ENCODE results near the gene SPON1. TPM values are rescaled to one million over a fixed set of nuclear protein-coding genes. Genes with fewer than 3 reads are reported as not detected.

The SPON1 gene
- total RNA-seq, 1 donor from 2014 or later: 0.76 TPM

DNA sequence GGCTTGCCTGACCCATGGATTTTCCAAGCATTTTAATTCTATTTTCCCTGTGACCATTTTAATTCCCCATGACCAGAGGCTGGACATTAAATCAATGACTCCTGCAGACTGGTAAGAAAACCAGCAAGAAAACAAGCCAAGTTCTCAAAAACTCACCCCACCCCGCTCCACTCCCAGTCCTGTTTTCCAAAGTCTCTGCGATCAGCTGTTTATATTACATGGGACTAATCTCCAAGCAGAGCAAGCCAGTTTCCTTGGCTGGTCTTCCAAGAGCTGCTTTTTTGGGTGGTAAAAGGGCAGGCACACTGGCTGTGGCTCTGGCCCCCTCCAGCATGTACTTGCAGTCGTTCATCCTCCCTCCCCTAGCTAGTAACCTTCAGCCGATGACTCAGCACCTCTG, 298.5 kb downstream of the SPON1 start:
- intact Hi-C loops (cut with micrococcal nuclease): no loop called here

DNA sequence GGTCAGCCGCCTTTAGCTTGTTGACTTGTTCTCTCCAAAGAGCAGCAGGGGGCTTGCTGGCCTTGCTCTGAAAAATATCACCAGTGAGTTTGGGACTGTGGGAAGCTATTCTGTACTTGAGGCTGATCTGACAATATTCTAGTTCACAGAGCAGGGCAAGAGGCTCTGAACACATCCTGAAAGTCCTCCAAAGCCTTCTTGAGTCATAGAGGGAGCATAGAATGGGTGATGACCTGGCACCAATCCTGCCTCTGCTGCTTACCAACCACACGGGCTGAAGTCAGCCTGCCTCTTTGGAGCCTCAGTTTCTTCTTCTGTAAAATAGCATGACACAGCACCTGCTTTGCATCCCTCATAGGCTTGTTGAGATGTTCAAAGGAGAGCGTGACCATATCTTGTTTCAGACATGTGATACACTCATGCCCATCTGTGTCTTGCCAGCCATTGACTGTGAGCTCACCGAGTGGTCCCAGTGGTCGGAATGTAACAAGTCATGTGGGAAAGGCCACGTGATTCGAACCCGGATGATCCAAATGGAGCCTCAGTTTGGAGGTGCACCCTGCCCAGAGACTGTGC, 299.8 kb downstream of the SPON1 start:
- intact Hi-C loops (cut with micrococcal nuclease): no loop called here

DNA sequence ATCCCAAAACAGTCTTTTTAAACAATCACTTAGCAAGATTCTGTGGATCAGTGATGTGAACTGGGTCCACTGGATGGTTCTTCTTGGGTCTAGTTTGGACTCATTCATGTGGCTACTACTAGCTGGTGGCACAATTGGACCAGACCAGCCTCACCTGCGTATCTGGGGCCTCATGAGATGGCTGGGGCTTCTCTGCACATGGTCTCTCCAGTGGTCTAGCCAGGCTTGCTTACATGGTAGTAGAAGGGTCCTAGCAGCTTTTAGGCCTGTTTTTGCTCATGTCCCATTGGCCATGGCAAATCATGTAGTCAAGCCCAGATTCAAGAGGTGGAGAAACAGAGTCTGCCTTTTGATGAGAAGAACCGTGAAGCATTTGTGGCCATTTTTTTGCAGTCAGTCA, 302.4 kb downstream of the SPON1 start:
- intact Hi-C loops (cut with micrococcal nuclease): no loop called here

DNA sequence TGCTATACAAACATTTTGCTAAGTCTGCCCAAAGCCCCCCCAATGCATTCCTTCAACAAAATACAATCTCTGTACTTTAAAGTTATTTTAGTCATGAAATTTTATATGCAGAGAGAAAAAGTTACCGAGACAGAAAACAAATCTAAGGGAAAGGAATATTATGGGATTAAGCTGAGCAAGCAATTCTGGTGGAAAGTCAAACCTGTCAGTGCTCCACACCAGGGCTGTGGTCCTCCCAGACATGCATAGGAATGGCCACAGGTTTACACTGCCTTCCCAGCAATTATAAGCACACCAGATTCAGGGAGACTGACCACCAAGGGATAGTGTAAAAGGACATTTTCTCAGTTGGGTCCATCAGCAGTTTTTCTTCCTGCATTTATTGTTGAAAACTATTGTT, 304.1 kb downstream of the SPON1 start:
- intact Hi-C loops (cut with micrococcal nuclease): no loop called here

DNA sequence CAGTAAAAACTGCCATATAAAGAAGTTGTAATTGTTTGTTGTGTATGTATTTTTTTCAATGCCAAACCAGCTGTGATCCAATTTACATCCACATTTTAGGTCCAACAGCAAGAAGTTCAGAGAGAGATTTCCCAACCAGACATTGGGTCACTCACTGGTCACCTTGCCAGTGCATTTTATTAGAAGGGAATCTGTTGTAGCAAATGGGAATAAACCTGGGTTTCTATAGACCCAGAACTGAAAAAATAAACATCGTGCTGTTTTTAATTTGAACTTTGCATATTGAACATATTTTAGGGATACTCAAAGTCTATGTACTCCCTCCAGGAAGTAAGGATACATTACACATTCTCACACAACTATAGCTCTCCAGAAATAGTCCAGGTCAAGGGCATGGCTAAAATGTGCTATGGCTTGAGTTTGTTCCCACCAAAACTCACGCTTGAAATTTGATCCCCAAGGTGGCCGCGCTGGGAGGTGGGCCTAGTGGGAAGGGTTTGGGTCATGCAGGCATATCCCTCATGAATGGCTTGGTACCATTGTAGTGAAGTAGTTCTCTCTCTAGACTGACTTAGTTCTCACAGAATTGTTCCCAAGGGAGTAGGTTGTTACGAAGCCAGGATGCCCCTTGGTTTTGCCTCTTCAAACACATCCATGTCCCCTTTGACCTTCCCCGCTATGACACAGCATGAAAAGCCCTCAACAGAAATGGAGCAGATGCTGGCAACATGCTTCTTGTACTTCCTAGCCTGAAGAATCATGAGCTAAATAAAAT, 305.5 kb downstream of the SPON1 start:
- intact Hi-C loops (cut with micrococcal nuclease): no loop called here

GRCh38 chr11:14269692-14270573, 307.4 kb downstream of the SPON1 start:
- intact Hi-C loops (cut with micrococcal nuclease): loop anchor here (5.0 to 10.0 kb wide), 2 partner anchors 87 to 805 kb away; partner anchors contain the start of genes BTBD10 and RRAS2

GRCh38 chr11:14270690-14271542, 308.4 kb downstream of the SPON1 start:
- intact Hi-C loops (cut with micrococcal nuclease): loop anchor here (1.0 to 10.0 kb wide), 4 partner anchors 49 to 806 kb away; partner anchors contain the start of genes BTBD10 and RRAS2

- intact Hi-C loops (cut with micrococcal nuclease): loop anchor here (5.0 to 10.0 kb wide), 2 partner anchors 83 to 809 kb away; partner anchors contain the start of genes BTBD10 and RRAS2
Observed at GRCh38 chr11:14273895-14274294, 311.4 kb downstream of the SPON1 start.

DNA sequence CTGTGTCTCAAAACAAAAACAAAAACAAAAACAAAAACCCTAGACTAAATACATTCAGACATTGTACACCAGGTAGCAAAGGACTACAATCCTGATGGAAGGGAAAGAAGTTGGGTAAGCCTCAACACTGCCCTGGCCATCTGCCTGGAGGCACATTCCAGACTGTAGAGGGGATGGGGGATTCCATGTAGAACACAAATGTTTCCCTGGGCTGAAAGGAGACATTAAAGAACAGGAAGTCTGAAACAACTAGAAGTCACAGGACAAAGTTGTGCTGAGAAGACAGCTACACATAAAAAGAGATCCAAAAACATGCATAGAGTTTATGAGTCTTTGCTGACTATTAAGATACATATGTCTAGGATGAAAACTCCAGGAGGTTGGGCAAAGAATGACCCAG, 312.6 kb downstream of the SPON1 start:
- intact Hi-C loops (cut with micrococcal nuclease): loop anchor here (10.0 kb wide), 1 partner anchor 810 kb away; the partner anchor contains the start of gene BTBD10

- intact Hi-C loops (cut with micrococcal nuclease): loop anchor here (10.0 kb wide), 1 partner anchor 814 kb away; the partner anchor contains the start of gene BTBD10
Observed at GRCh38 chr11:14278869-14279268, 316.3 kb downstream of the SPON1 start.

- intact Hi-C loops (cut with micrococcal nuclease): loop anchor here (1.0 kb wide), 1 partner anchor 11 kb away; no protein-coding TSS in a partner anchor
Observed at GRCh38 chr11:14288189-14288935, 325.8 kb downstream of the SPON1 start.

GRCh38 chr11:14290422-14290821, 327.9 kb downstream of the SPON1 start:
- intact Hi-C loops (cut with micrococcal nuclease): no loop called here

DNA sequence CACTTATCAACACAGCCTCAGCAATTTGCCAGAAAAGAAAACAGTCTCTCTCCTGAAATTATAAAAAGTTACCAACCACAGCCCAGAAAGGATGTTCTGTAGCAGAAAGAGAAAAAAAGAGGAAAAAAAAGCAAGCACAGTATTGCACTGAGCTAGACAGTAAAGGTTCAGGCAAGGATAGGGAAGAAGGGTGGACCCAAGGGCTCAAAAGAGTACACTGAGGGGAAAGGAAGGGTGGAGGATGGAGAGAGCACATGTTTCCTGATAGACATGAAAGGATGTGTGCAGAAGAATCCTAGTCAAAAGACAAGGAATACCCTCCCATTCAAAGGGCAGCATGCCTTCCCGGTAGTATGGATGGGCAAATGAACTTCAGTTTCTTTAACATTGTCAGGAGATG, 337.4 kb downstream of the SPON1 start:
- intact Hi-C loops (cut with micrococcal nuclease): loop anchor here (1.0 to 5.0 kb wide), 5 partner anchors 12 to 607 kb away; partner anchors contain the start of gene RRAS2

DNA sequence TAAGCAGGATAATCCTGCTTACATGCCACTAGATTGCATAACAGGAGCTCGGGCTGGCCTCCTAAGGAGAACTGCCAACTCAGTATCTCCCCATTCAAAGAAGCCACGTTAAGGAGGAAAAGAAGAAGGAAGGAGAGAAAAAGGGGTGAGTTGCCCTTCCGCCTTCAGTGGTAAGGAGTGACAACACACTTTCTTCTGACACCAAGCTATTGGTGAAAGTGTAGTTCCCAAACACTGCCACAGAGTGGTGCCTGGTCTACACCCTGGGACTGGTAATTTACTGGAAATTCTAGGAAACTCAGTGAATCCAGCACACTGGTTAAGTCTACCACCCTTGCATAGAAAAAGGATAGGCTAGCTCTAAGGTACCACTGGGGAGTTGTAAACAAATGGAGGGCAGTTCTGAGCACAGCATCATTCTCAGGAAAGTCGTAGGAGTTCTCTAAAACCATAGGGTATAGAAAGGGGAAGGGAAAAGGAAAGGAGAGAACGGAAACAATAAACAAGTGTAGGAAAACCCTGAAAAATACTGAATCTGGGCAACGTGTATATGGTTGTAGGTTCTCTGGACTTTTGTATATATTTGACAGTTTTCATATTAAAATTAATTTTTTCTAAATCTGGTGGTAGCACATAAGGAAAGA, 338.3 kb downstream of the SPON1 start:
- intact Hi-C loops (cut with micrococcal nuclease): loop anchor here (1.0 to 5.0 kb wide), 4 partner anchors 58 to 607 kb away; partner anchors contain the start of gene RRAS2

DNA sequence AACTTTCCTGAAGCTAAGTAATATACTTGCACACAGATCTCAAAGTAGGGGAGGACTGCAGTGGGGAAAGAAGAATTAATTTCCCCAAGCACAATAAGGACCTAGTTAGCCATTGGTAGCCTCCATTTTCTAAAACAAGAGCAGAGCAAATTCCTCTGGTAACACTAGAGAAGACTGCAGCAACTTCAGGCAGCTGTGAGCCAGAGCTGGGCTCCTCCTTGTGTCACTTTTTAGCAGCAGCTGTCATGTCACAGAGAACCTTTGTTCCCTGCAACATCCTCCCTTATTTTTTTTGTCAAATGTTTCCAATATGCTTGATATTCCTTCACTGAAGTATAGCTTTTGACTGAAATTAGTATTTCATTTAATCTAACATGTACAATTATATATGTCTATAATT, 342.1 kb downstream of the SPON1 start:
- intact Hi-C loops (cut with micrococcal nuclease): loop anchor here (5.0 kb wide), 1 partner anchor 603 kb away; no protein-coding TSS in a partner anchor

- intact Hi-C loops (cut with micrococcal nuclease): no loop called here
Observed at GRCh38 chr11:14305649-14306048, 343.1 kb downstream of the SPON1 start.

DNA sequence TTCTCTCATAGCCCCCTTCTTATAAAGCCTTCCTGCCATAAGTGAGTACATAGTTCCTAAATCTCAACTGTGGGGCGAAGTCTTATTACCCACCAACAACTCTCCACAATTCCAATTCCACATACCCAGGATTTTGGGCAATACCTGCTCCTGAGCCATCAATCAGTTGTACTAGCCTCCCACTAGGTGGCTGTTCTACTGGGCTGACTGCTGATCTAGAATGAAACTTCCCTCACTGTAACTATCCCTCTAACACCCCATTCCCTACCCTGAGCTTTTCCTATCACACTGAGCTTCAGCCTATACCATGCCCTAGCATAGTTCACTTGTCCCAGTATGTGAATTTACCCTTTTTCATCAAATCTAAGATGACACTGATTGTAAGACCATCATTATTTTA, 344.0 kb downstream of the SPON1 start:
- intact Hi-C loops (cut with micrococcal nuclease): no loop called here

DNA sequence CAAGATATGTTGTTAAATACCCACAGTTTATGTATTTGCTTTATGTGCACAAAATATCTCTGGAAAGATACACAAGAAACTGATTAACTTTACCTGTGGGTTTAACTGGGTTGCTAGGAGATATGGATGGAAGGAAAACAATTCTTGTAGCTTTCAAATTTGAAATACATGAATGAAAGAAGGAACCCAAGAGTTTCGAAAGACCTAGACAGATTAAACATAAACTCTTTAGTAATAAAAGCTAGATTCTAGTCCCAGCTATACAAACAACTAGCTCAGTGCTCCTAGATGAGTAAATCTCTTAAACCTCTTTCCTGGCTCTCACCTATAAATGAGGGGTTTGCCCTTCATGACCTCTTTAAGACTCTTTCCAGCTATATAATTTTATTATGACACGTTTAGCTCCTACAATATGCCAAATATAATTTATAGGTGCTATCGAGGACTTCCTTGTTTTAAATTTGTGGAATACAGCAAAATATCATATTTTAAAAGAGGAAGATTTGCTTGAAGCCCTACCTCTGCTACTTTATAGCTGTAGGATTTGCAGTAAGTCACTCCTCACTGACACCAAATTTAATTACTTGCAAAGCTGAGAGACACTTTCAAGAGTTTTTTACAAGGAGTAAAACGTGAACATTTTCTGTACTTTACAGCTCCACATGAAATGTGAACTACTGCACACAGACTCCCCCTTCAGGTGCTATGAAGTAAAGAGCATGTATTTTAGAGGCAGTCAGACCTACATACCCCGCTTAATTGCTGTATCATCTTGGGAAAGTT, 345.8 kb downstream of the SPON1 start:
- intact Hi-C loops (cut with micrococcal nuclease): loop anchor here (1.0 to 2.0 kb wide), 2 partner anchors 16 to 50 kb away; no protein-coding TSS in a partner anchor

Data from T-helper 1 cell treated with Interleukin-12 subunit alpha and Interleukin-12 subunit beta and Interleukin-4 antibody, amounts not matched to agents 30 ng/mL and 1 ng/mL, for 36 hours (primary cell).